Measurements from ENCODE around the gene RAB10.
A peak's percentile ranks its signal among the peaks of the same experiment; 100 is the strongest.

Gene RAB10

GRCh38 chr2:26067980-26068507 lies 34.2 kb downstream of the RAB10 start:
- no peak for DNase-seq (ENCODE audit: low spot score)
- no peak for TF ChIP-seq CTCF (IDR thresholded peaks at IDR 0.05; ENCODE audit: extremely low read depth, missing control alignments)

DNA sequence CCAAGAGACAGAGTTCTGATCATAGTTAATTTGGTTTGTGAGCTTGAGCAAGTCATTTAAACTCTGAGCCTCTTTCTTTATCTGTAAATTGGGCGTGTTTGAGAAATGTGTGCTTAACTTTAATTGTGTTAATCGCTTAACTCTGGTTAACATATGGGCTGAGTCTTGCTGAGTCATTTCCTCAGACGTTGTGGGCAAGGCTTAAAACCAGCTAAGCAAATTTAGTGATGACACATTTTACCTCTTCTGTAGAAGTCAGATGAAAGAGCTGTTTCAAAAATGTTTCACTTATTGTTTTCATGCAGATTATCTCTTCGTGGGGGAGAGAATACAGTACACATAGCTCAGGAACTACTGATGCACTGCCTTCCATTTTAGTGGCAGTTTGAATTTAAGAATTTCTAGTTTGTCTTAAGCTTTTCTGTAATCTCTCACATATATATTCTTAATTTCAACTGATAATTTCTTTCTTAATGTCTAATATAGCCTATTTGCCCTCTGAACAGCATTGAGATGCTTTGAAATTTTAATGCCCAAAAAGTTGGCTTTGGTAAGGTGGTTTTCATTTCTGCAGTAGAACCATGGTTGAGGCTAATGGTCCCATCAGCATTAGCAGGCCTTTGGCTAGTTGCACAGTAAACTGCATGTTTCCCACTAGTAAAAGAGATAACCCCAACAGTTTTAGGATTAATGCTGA lies 34.9 kb downstream of the RAB10 start:
- peak; percentile 66 for DNase-seq (ENCODE audit: low spot score)

DNA sequence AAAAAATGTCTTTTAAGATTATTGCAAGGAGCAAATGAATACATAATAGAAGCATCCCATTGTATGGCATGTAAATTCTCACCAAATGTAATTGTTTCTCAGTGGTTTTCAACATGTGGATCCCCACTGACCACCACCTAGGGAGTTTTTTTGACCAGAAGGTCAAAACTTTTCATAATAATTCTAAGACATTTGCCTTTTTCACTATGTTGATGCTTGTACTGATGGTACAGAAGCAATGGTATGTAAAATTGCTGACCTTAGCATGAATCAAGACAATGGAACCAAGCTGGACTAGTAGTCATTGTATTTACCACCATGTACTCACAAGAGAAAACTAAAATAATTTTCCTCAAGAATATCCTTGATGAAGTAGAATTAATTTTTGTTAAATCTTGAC lies 36.8 kb downstream of the RAB10 start:
- no peak for TF ChIP-seq CTCF (IDR thresholded peaks at IDR 0.05; ENCODE audit: extremely low read depth, missing control alignments)
- no peak for DNase-seq (ENCODE audit: low spot score)

More for the DNA sequence above, 34.9 kb downstream of the RAB10 start:
- no peak for TF ChIP-seq CTCF (IDR thresholded peaks at IDR 0.05; ENCODE audit: extremely low read depth, missing control alignments)

GRCh38 chr2:26072925-26073768 lies 39.3 kb downstream of the RAB10 start:
- DNase-seq (ENCODE audit: low spot score) = no peak
- no peak for TF ChIP-seq CTCF (IDR thresholded peaks at IDR 0.05; ENCODE audit: extremely low read depth, missing control alignments)

- DNase-seq (ENCODE audit: low spot score) = no peak
- TF ChIP-seq CTCF (IDR thresholded peaks at IDR 0.05; ENCODE audit: extremely low read depth, missing control alignments) = no peak
These were observed 39.9 kb downstream of the RAB10 start for GRCh38 chr2:26073830-26074229.

- TF ChIP-seq CTCF (IDR thresholded peaks at IDR 0.05; ENCODE audit: extremely low read depth, missing control alignments) = no peak
- no peak for DNase-seq (ENCODE audit: low spot score)
These were observed 40.8 kb downstream of the RAB10 start for GRCh38 chr2:26074676-26075075.

DNA sequence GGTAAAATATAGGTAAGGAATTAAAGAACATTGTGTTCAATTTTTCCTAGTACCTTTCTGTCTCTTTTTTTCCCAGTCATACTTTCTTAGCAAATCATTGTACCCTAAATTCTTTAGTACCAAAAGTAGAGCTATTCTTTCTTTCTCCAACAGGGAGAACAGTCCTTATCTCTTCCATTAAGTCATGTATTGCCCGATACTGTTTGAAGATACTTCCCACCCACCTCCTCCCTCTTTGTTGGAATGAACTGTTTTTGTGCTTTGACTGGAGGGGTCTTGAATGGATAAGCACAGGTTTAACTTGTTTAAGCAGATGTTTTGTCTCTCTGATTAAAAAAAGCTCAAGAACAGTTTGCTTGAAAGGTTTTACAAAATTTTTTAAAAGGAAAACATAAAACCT lies 41.3 kb downstream of the RAB10 start:
- no peak for TF ChIP-seq CTCF (IDR thresholded peaks at IDR 0.05; ENCODE audit: extremely low read depth, missing control alignments)
- DNase-seq (ENCODE audit: low spot score) = no peak

Data from GM20000 (cell line).